ENCODE results near the gene CFAP300. TPM values are rescaled to one million over a fixed set of nuclear protein-coding genes. Genes with fewer than 3 reads are reported as not detected.

Gene CFAP300
- polyA plus RNA-seq, 1 of the 3 experiments (the other 2 are of a cell fraction): 1.5 TPM

- TF ChIP-seq REST (IDR thresholded peaks at IDR 0.05; ENCODE audit: low read depth, low read length) (no peak), POLR2AphosphoS5 (IDR thresholded peaks at IDR 0.05; ENCODE audit: low read depth, low read length) (no peak), JUND (IDR thresholded peaks at IDR 0.05) (no peak), YY1 (IDR thresholded peaks at IDR 0.05; ENCODE audit: low read depth) (no peak), CHD2 (IDR thresholded peaks at IDR 0.05; ENCODE audit: low read length, partially characterized antibody) (no peak), SIN3A (IDR thresholded peaks at IDR 0.05; ENCODE audit: borderline replicate concordance, low read depth, low read length) (no peak), EP300 (IDR thresholded peaks at IDR 0.05; ENCODE audit: borderline replicate concordance in 1 of 2, low read depth in 1 of 2, low read length in 1 of 2) (no peak), NFIC (IDR thresholded peaks at IDR 0.05; ENCODE audit: borderline replicate concordance) (no peak), TEAD4 (IDR thresholded peaks at IDR 0.05; ENCODE audit: borderline replicate concordance, insufficient read depth) (no peak), NRF1 (IDR thresholded peaks at IDR 0.05; ENCODE audit: low read depth, low read length) (no peak), TCF12 (IDR thresholded peaks at IDR 0.05) (no peak), RCOR1 (IDR thresholded peaks at IDR 0.05; ENCODE audit: low read length) (no peak), RAD21 (IDR thresholded peaks at IDR 0.05; ENCODE audit: low read length) (peak; percentile 77), GABPA (IDR thresholded peaks at IDR 0.05; ENCODE audit: low read depth) (no peak), RXRA (IDR thresholded peaks at IDR 0.05; ENCODE audit: borderline replicate concordance, low read depth) (no peak), GATA2 (CRISPR knock-in tag; IDR thresholded peaks at IDR 0.05) (no peak), RFX5 (IDR thresholded peaks at IDR 0.05; ENCODE audit: low read length) (0 out of 2 replicates have a peak, but pooled peaks have one; percentile 32)
These were observed 39.4 kb upstream of the CFAP300 start (continued) for GRCh38 chr11:102007567-102008437.

GRCh38 chr11:102010776-102011494, 36.3 kb upstream of the CFAP300 start:
- Histone ChIP-seq H3K4me1 (ENCODE audit: control insufficient read depth in 1 of 2, insufficient read depth in 2 of 2, low read depth in 1 of 2, low read length in 1 of 2) (peaks cover 0 to 18% of the 10 kb centered on the region in 2 experiments; a peak in 2 of 4 replicates), H3F3A (replicated peaks; ENCODE audit: insufficient read depth) (peaks cover 5% of the 10 kb centered on the region), H3K9me2 (no peaks in the 10 kb centered on the region), H4K20me1 (ENCODE audit: insufficient read depth) (no peaks in the 10 kb centered on the region), H3K4me3 (ENCODE audit: low read depth in 2 of 2, low read length in 1 of 2) (peak overlapping the region in 1 of 2 experiments; percentile 36; a peak in 1 of 4 replicates), H3K27ac (ENCODE audit: low read depth in 2 of 2, low read length in 1 of 2) (peak overlapping the region; percentile 26 to 52; a peak in 3 of 4 replicates), H3K27me3 (ENCODE audit: insufficient read depth) (no peaks in the 10 kb centered on the region), H3K9ac (no peak overlapping the region; the same call in 1 of the 2 replicates), H3K79me2 (ENCODE audit: insufficient read depth) (no peaks in the 10 kb centered on the region), H3K4me2 (peak overlapping the region; percentile 70), H3K36me3 (replicated peaks in 1 of 2; ENCODE audit: control insufficient read depth in 1 of 2, insufficient read depth in 2 of 2, low read length in 1 of 2) (no peaks in the 10 kb centered on the region), H3K9me3 (no peaks in the 10 kb centered on the region), H2AFZ (ENCODE audit: low read depth) (peak overlapping the region; percentile 57; the same call in 1 of the 2 replicates)
- ChIA-PET CTCF (interaction anchor here (1.0 to 10.8 kb wide), 2 partner anchors 149 to 162 kb away, joined by 3 to 263 read pairs; no protein-coding TSS in a partner anchor), POLR2A (no interaction called here)
- peak; percentile 17 for DNase-seq
- WGBS (ENCODE audit: low lambda C conversion rate): 20% methylated on average over 12 of the region's 12 CpGs
- TF ChIP-seq SMC3 (IDR thresholded peaks at IDR 0.05; ENCODE audit: low read depth, low read length): no peak
- no peak for TF ChIP-seq RXRA (IDR thresholded peaks at IDR 0.05; ENCODE audit: borderline replicate concordance, low read depth)
- TF ChIP-seq TCF12 (IDR thresholded peaks at IDR 0.05): peak; percentile 75; the same call in 1 of the 2 replicates
- no peak for TF ChIP-seq GATA2 (CRISPR knock-in tag; IDR thresholded peaks at IDR 0.05)
- TF ChIP-seq JUND (IDR thresholded peaks at IDR 0.05): peak; percentile 95
- TF ChIP-seq TEAD4 (IDR thresholded peaks at IDR 0.05; ENCODE audit: borderline replicate concordance, insufficient read depth): peak; percentile 86
- TF ChIP-seq EP300 (IDR thresholded peaks at IDR 0.05; ENCODE audit: borderline replicate concordance in 1 of 2, low read depth in 1 of 2, low read length in 1 of 2): peak in 1 of 2 experiments; percentile 81; a peak in 1 of 4 replicates
- TF ChIP-seq FOXM1 (IDR thresholded peaks at IDR 0.05; ENCODE audit: low read depth): no peak
- TF ChIP-seq, protein P1, sequence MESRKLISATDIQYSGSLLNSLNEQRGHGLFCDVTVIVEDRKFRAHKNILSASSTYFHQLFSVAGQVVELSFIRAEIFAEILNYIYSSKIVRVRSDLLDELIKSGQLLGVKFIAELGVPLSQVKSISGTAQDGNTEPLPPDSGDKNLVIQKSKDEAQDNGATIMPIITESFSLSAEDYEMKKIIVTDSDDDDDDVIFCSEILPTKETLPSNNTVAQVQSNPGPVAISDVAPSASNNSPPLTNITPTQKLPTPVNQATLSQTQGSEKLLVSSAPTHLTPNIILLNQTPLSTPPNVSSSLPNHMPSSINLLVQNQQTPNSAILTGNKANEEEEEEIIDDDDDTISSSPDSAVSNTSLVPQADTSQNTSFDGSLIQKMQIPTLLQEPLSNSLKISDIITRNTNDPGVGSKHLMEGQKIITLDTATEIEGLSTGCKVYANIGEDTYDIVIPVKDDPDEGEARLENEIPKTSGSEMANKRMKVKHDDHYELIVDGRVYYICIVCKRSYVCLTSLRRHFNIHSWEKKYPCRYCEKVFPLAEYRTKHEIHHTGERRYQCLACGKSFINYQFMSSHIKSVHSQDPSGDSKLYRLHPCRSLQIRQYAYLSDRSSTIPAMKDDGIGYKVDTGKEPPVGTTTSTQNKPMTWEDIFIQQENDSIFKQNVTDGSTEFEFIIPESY (IDR thresholded peaks at IDR 0.05; ENCODE audit: borderline replicate concordance, low read depth): 0 out of 2 replicates have a peak, but pooled peaks have one; percentile 0
- peak; percentile 24; the same call in 1 of the 2 replicates for TF ChIP-seq NFIC (IDR thresholded peaks at IDR 0.05; ENCODE audit: borderline replicate concordance)
- TF ChIP-seq SIN3A (IDR thresholded peaks at IDR 0.05; ENCODE audit: borderline replicate concordance, low read depth, low read length): peak; percentile 97; the same call in 1 of the 2 replicates
- peak; percentile 93 for TF ChIP-seq PBX3 (IDR thresholded peaks at IDR 0.05)
- peak; percentile 88 for TF ChIP-seq FOSL2 (IDR thresholded peaks at IDR 0.05; ENCODE audit: borderline replicate concordance, low read depth)
